IPS-15b (cell line): Measurements from ENCODE around the gene GFM2.
"Not testable (repeated sequence)": the region's sequence is repeated elsewhere in the genome, so short reads cannot be mapped to it uniquely, and the experiment has no call there.

Source experiments
- H3K27me3 ChIP-seq: one replicate; pipeline ENCODE4 v1.6.1; 2013; ENCODE audit warnings: low read length; ENCODE audit not compliant: control insufficient read depth, insufficient read depth
- H3K36me3 ChIP-seq: one replicate; pipeline ENCODE4 v1.6.1; 2013; ENCODE audit warnings: low read length; ENCODE audit not compliant: control insufficient read depth, insufficient read depth
- H3K4me1 ChIP-seq: one replicate; pipeline ENCODE4 v1.6.1; 2013; ENCODE audit warnings: mild to moderate bottlenecking, low read length; ENCODE audit not compliant: control insufficient read depth, insufficient read depth
- H3K4me3 ChIP-seq: one replicate; pipeline ENCODE4 v1.5.1; 2013; ENCODE audit warnings: low read depth, low read length
- H3K9ac ChIP-seq: one replicate; pipeline ENCODE4 v1.6.1; 2013; ENCODE audit warnings: low read depth, mild to moderate bottlenecking, low read length
- H3K9me3 ChIP-seq: one replicate; pipeline ENCODE4 v1.6.1; 2013; ENCODE audit warnings: mild to moderate bottlenecking, low read length; ENCODE audit not compliant: control insufficient read depth, insufficient read depth

GFM2 gene

GRCh38 chr5:74686962-74687751 lies 79.8 kb downstream of the GFM2 start:
- Histone ChIP-seq H3K27me3 (no peaks in the 10 kb centered on the region), H3K9me3 (no peaks in the 10 kb centered on the region), H3K4me1 (peaks cover 5% of the 10 kb centered on the region), H3K4me3 (no peak overlapping the region), H3K9ac (no peak overlapping the region), H3K36me3 (no peaks in the 10 kb centered on the region)

- H3K27me3 ChIP-seq = no peaks in the 10 kb centered on the region
- peak overlapping the region; percentile 57 for H3K9ac ChIP-seq
- H3K36me3 ChIP-seq = no peaks in the 10 kb centered on the region
- H3K4me1 ChIP-seq = peaks cover 5% of the 10 kb centered on the region
- no peaks in the 10 kb centered on the region for H3K9me3 ChIP-seq
- peak overlapping the region; percentile 88 for H3K4me3 ChIP-seq
These were observed 80.8 kb downstream of the GFM2 start for GRCh38 chr5:74685979-74686631.

DNA sequence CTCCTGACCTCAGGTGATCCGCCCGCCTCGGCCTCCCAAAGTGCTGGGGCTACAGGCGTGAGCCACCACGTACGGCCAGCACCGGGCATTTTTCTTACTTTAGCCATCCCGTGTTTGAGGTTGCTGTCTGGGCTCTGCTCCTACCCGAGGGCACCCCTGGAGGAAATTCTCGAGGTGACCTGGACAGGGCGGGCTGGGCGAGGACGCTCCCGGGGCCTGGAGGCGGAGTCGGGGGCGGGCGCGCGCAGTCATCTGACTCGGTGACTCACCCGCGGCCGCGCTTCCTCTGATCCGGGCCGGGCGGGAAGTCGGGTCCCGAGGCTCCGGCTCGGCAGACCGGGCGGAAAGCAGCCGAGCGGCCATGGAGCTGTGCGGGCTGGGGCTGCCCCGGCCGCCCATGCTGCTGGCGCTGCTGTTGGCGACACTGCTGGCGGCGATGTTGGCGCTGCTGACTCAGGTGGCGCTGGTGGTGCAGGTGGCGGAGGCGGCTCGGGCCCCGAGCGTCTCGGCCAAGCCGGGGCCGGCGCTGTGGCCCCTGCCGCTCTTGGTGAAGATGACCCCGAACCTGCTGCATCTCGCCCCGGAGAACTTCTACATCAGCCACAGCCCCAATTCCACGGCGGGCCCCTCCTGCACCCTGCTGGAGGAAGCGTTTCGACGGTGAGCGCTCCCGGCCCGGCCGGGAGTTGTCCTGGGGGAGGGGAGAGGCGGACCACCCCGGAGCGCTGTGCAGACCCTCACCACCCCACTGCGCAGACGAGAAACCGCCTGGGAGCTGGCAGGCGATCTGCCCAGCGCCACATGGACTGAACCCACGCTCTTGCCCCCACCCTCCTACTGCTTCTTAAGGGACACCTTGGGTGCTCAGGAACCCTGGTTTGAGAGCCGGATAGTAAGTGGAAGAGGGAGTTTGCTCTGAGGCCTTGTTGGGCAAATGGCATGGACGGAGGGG lies 81.7 kb downstream of the GFM2 start, which contains the start of gene HEXB:
Gene HEXB, plus strand, starts transcription at position 334 of the 952 bp plus-strand sequence. Its CDS starts 28 bp downstream, at position 362.
- peaks cover 5% of the 10 kb centered on the region for H3K4me1 ChIP-seq
- H3K9me3 ChIP-seq = no peaks in the 10 kb centered on the region
- H3K27me3 ChIP-seq = no peaks in the 10 kb centered on the region
- H3K4me3 ChIP-seq = peak within 1 kb of the TSS; percentile 88
- H3K9ac ChIP-seq = peak within 1 kb of the TSS; percentile 57
- H3K36me3 ChIP-seq = no peaks in the 10 kb centered on the region

- Histone ChIP-seq H3K4me1 (no peaks in the 10 kb centered on the region), H3K9ac (no peak overlapping the region), H3K27me3 (no peaks in the 10 kb centered on the region), H3K9me3 (no peaks in the 10 kb centered on the region), H3K36me3 (no peaks in the 10 kb centered on the region), H3K4me3 (no peak overlapping the region)
These were observed 87.0 kb downstream of the GFM2 start for GRCh38 chr5:74679966-74680365.

DNA sequence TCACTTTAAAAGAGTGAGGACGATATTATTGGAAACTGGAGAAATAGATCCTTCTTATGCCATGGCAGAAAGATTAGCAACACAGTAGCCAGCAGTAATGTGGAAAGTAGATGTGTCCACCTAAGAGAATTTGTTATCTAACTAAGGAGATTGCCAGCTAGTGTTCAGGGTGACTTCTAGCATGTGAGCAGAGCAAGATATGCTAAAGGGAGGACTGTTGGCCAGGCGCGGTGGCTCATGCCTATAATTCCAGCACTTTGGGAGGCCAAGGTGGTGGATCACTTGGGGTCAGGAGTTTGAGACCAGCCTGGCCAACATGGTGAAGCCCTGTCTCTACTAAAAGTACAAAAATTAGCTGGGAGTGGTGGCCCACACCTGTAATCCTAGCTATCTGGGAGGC lies 87.6 kb downstream of the GFM2 start:
- H3K27me3 ChIP-seq, H3K4me1 ChIP-seq: not testable (repeated sequence)

DNA sequence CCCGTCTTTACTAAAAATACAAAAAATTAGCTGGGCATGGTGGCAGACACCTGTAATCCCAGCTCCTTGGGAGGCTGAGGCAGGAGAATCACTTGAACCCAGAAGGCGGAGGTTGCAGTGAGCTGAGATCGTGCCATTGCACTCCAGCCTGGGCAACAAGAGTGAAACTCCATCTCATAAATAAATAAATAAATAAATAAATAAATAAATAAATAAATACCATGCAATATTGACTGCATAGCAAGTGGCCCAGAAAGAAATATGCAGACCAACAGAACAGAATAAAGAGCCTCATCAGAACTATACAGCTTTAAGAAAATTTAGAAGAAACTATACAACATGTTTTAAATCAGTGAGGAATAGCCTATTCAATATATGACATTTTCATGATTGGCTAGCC lies 88.8 kb downstream of the GFM2 start:
- not testable (repeated sequence) for H3K27me3 ChIP-seq, H3K9me3 ChIP-seq, H3K4me3 ChIP-seq, H3K4me1 ChIP-seq, H3K36me3 ChIP-seq, H3K9ac ChIP-seq

More for the DNA sequence above, 87.6 kb downstream of the GFM2 start:
- not testable (repeated sequence) for H3K4me3 ChIP-seq, H3K9ac ChIP-seq, H3K36me3 ChIP-seq, H3K9me3 ChIP-seq

DNA sequence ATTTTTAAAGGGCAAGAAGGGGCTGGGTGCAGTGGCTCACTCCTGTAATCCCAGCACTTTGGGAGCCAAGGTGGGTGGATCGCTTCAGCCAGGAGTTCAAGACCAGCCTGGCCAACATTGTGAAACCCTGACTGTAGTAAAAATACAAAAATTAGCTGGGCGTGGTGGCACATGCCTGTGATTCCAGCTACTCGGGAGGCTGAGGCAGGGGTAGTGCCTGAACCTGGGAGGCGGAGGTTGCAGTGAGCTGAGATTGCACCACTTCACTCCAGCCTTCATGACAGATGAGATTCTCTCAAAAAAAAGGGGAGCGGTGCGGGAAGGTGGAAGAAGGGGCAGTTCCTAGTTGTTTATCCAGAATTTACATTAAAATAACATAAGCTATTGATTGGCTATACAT lies 90.5 kb downstream of the GFM2 start:
- H3K9ac ChIP-seq, H3K36me3 ChIP-seq, H3K27me3 ChIP-seq, H3K4me3 ChIP-seq, H3K9me3 ChIP-seq, H3K4me1 ChIP-seq: not testable (repeated sequence)

GRCh38 chr5:74673011-74673790 lies 93.7 kb downstream of the GFM2 start:
- H3K36me3 ChIP-seq = peaks cover 2% of the 10 kb centered on the region
- no peaks in the 10 kb centered on the region for H3K9me3 ChIP-seq
- H3K4me3 ChIP-seq = no peak overlapping the region
- no peaks in the 10 kb centered on the region for H3K27me3 ChIP-seq
- no peak overlapping the region for H3K9ac ChIP-seq
- H3K4me1 ChIP-seq = peaks cover 6% of the 10 kb centered on the region

DNA sequence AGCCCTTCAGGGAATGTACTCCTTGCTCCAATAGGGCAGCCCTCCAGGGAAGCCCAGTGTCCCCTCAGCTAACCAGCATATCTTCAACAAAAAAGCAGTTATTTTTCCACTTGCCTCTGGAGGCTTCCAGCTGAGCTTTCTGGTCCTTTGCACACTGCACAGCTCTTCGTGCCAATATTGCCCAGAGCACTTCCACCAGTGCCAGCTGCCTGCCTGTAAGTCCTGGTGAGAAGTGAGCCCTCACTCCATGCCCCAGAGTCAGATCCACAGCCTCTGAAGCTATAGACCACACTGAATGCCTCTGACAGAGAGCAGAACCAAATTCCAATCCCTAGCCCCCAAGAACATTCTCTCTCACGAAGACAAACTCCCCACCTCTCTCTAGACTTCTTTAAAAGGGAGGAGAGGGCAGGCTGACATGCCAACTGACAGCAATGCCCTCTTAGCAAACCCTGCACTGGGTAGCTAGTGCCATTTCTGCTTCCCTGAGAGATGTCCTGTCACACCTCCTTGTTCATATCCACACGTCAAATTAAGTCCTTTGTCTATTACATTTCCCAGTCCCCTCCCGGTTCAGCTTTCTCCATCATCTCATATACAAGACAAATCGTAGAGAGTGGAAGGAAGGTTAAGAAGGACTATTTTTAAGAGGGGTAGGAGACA lies 94.6 kb downstream of the GFM2 start:
- no peak overlapping the region for H3K4me3 ChIP-seq
- H3K27me3 ChIP-seq = no peaks in the 10 kb centered on the region
- H3K9ac ChIP-seq = no peak overlapping the region
- H3K9me3 ChIP-seq = no peaks in the 10 kb centered on the region
- H3K36me3 ChIP-seq = peaks cover 2% of the 10 kb centered on the region
- peaks cover 6% of the 10 kb centered on the region for H3K4me1 ChIP-seq
